Lung microvascular endothelial cell (primary cell): ENCODE data around the gene C1QL3. TPM values are rescaled to one million over a fixed set of nuclear protein-coding genes. Genes with fewer than 3 reads are reported as not detected.

Experiments
- DNase-seq, 2 donors: peaks; one replicate each; pipeline versions ENCODE4 v3.0.0 to v3.0.0-alpha.2; 2010; ENCODE audit warnings: low read depth in 2 of 2
- total RNA-seq: library from RNA; depleted of rRNA; stranded (reverse); fragments of >200 nt; gene quantifications from 2 replicates; pipeline ENCODE4 v1.2.1, GENCODE V29; 2014

Gene C1QL3
- 0.65 TPM in 1 of 2 replicates, not detected in the other for total RNA-seq

DNA sequence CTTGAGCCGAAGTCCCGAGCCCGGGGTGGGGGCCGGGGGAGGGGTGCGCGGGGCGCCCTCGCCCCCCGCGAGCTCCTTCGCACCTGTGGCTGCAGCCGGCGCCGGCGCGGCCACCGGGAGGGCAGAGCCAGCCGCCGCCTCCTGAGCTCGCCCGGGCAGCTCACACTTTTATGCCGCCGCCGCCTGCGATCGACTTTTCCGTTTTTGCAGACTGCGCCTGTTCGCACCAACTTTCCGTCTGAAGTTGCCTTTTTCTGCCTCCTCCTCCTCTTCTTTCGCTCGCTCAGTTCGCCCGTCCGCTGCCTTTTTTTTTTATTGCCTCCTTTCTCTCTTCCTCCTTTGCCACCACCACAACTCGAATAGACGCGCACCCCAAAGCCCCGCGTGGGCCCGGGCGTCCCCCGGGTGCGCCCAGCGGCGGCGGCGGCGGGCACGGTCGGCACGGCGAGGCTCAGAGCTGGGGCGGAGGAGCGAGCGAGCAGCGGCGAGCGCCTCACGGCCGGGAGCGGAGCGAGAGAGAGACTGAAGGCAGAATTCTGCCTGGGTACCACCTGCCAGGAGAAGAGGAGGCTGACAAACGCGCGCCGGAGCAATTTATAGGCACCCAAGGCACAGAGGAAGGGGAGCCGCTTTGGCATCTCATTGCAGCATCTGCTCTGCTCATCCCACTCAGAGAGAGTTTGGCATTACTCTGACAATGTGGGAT lies at the start of gene C1QL3:
Gene C1QL3 (minus strand): TSS at position 569 of the 706 bp plus-strand sequence. CDS start 814 bp downstream, outside the sequence.
- peak; percentile 35 to 46 for DNase-seq

DNA sequence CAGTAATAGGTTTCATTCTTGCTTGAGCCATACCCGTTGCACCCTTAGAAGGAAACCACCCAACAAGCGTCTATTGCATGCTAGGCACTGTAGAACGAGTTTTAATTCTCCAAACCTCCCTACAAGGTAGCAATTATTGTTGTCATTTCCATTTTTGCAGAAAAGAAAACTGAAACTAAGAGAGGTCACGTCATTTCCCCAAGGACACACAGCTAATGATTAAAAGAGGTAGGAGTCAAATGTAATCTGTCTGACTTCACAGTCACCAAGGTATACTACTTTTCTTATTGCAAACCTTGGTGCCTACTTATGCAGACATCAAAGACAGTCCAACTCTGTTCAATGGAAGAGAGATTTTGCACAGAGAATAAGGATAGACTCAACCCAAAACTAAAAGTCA lies 49.1 kb upstream of the C1QL3 start:
- DNase-seq: no peak

- DNase-seq: no peak
Measured at GRCh38 chr10:16566202-16566805, 44.6 kb upstream of the C1QL3 start.

DNA sequence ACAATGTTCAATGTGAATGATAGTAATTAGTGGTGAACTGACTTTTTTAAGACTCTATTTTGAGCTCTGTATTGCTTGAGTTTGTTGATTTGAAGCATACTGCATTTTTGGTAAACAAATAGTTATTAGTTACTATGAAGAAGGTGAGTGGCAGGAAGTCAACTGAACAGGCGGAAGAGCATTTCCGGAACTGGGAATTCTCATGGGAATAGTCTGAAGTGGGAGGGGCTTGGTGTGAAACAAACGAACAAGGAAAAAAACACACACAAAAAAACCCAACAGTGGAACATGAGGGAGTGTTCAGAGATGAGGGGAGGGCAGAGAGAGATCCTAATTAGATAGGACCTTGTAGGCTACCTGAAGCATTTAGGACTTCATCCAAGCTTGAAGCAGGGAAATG lies 43.9 kb upstream of the C1QL3 start:
- DNase-seq: peak; percentile 65 to 75

GRCh38 chr10:16562891-16563290 lies 41.2 kb upstream of the C1QL3 start:
- DNase-seq: no peak

GRCh38 chr10:16559236-16559773 lies 37.6 kb upstream of the C1QL3 start:
- no peak for DNase-seq

GRCh38 chr10:16547973-16548372 lies 26.3 kb upstream of the C1QL3 start:
- no peak for DNase-seq

- peak; percentile 51 to 58 for DNase-seq
Measured at GRCh38 chr10:16545116-16545736, 23.5 kb upstream of the C1QL3 start.

DNA sequence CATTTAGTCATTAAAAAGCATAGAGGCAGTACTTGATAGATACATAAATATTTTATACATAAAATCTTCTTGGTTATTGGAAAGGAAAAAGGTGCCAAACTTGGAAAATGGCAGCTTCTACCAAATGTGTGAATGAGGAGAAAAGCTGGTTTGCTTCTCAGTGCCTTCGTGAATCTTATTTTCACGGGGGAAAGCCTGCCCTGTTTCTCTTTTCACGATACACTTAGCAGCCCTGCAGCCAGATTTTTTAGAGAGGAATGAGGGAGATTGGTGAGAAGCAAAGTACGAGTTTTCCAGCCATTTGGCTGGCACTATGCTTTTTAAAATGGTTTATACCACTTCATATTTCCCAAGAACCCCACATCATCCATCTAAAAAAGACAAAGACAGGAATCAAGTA lies 22.9 kb upstream of the C1QL3 start:
- DNase-seq: no peak

- DNase-seq: no peak
Measured at GRCh38 chr10:16544099-16544498, 22.4 kb upstream of the C1QL3 start.

DNA sequence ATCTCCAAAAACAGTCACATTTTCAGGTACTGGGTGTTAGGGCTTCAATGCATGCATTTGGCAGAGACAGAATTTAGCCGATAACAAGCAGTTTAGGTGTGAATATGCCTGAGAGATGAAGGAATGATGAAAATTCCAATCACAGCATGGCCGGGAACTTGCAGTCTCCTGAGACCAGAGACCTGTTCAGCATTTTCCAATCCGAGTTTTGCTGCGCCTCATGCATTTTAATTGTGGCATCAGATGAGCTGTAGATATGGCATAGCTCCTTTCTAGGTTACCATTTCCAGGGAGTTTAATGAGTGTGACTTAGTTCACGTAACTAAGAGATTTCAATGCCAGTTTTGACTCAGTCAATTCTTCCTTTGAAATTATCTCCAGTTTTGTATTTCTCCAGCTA lies 14.5 kb upstream of the C1QL3 start:
- DNase-seq: no peak

DNA sequence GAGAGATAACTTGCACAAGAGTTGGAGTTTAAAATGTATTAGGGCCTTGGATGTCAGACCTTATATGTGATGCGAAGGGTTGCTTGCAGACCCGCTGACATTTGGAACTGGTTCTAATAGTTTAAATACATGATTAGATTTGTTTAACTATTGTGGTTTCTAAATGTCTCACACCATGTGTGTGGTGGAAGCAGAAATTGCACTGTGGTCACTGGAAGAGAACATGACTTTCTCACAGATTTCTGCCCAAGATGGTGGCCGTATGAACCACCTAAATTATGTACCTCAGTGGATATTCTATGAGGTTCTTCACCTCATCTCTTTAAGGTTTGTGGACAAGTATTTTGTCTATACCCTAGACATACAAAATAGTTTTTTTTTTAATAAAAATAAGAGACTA lies 8.2 kb upstream of the C1QL3 start:
- DNase-seq: no peak

DNA sequence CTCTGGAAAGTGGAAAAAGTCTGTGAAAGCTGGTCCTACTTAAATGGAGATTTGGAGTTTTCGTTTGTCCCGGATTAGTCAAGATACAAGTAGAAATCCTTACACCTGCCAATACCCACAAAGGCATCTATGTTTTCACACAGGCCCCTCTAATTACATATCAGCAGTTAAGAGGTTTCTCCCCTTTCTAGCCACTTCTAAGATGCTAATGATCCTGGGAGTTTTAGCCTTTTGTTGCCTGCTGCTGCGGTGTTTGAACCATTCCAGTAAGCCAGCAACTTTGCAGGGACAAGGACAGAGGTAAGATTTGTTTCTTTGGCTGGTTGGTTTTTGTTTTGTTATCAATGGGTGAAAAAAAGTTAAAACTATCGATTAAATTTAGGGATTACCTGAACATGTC lies 5.8 kb upstream of the C1QL3 start:
- DNase-seq: no peak

DNA sequence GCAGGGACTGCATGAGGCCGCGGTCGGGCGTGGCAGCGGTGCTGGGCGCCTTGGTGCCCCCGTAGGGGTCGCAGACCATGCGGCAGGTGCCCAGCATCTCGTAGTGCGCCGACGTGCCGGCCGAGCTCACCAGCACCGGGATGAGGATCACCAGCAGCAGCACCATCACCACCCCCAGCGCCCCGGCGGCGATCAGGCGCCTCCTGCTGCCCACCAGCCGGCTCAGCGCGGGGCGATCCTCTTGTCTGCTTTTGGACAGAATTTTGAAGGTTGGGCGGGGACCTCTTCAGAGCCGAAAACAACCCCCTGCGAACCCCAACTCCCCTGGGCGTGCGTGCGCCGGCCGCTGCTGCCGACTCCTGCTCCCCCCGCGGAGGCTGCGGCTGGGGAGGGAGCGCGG lies 779 bp downstream of the C1QL3 start:
- peak; percentile 46 to 53 for DNase-seq

- DNase-seq: peak in 1 of 2 donors; percentile 4
Measured at GRCh38 chr10:16519908-16520861, 1.5 kb downstream of the C1QL3 start.

DNA sequence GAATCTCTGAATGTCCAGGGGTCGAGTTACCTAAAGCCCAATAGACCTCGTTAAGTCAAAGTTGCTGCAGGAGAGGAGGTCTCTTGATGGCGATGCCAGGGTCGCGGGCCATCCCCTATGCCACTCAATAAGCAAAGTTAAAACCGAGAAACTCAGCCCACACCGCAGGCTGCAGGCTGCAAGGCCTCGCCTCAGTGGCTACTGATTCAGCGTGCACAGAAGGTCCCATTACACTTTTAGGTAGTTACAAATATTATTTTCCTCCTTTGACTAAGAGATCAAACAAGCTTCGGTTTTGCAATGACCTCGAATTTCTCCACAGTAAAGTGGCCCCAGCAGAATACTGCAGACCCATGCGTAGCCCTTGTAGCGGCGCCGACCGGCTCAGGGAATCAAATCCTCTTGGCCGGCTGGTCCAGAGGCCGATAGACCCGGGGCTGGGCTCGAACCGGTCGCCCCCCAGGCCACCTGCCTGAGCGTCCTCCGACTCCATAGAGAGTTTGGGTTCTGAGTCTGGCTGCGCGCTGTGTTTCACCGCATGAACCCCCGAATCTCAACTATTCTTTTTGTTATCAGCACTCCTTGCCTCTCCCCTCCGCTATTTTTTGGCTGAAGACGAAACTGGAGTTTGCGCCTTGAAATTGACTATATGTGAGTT lies 2.3 kb downstream of the C1QL3 start:
- no peak for DNase-seq

GRCh38 chr10:16518822-16519221 lies 2.9 kb downstream of the C1QL3 start:
- peak; percentile 31 for DNase-seq

DNA sequence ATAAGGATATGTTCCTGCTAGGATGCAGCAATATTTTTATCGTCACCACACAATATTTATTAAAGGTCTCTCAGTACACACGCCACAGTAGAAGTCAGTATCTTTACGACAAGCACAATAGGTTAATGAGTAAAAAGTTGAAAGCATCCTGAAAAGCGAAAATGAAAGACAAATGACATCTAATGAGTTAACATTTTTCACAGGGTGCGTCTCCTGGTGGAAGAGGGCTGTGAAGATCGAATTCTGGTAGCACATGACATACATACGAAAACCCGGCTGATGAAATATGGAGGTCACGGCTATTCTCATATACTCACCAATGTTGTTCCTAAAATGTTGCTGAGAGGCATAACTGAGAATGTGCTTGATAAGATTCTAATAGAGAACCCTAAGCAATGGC lies 10.8 kb downstream of the C1QL3 start:
- DNase-seq: no peak

- DNase-seq: peak; percentile 50 to 64
Measured at GRCh38 chr10:16509996-16510395, 11.7 kb downstream of the C1QL3 start.

DNA sequence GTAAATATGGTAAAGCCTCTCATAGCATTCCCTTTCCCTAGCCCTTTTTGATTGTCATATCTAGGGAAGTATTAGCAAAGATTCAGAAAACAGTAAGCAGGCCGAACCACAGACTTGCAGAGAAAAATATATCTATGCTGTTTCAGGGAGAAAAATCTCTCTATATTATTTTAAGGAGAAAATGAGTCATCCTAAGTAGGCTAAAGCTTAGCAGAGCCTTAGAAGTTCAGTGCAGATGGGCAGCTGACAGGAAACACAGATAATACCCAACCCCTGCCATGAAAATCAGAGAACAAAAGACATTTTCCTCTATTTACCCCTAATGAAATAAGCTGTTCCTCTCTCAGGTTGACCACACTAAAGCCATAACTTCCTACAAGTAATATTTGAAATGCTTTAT lies 16.5 kb downstream of the C1QL3 start:
- DNase-seq: peak in 1 of 2 donors; percentile 56

- DNase-seq: peak in 1 of 2 donors; percentile 53
Measured at GRCh38 chr10:16497911-16498310, 23.8 kb downstream of the C1QL3 start.
